ENCODE measurements around the gene PWWP2A.

- no peak for TF ChIP-seq CTCF (conservative IDR thresholded peaks at IDR 0.05 in 1 of 2, IDR thresholded peaks at IDR 0.05 in 1 of 2; ENCODE audit: low read depth in 1 of 2, low read length in 2 of 2)
- TF ChIP-seq EZH2 (IDR thresholded peaks at IDR 0.05; ENCODE audit: low read length, missing control alignments) = no peak
Observed at GRCh38 chr5:160044967-160045366, 74.3 kb downstream of the PWWP2A start.

All from fibroblast of lung (primary cell).